ENCODE data around the gene STPG2.

The STPG2 gene

DNA sequence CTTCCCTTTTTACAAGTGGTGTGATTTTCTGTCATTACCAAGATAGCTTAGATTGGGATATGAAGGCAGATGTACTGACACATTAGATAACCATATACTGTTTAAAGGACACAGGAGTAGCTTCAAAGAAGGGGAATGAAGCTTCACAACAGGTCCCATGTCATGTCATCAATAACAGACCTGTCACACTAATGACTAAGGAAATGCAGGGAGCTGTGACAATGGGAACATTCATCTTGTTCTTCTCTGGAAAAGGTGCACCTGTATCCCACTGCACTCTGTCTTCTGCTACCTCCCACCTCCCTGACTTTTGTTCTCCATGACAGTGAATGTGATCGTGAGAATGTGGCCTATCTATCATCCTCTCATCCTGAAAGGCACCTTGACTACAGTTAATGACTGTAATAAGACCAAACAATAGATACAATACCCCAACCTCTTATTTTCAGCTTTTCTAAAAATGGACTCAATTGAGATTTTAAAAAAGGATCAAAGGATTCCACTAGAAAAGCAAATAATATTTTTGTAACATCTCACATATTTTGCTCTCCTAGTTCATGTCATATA, 472.5 kb downstream of the STPG2 start:
- H3K27me3 ChIP-seq = no peaks in the 10 kb centered on the region
- no peak for TF ChIP-seq CTCF (IDR thresholded peaks at IDR 0.05; ENCODE audit: low read depth, low read length)

DNA sequence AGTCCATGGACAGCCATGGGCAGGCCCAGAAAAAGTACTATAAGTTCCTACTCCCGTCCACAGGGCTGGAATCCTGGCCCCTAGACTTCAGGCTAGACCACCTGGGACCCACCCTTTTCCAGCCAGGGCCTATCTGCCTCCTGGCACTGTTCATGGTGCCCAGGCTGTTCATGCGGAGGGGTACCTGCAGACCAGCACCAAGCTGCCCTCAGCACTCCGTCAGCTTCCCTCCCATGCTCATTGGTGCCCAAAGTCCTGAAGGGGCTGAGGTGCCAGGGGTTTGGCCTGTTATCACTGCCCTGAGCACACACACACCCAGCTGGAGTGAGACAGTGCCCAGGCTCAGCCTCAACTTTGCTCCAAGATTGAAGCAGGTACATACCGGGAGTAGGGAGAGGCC, 477.7 kb downstream of the STPG2 start:
- Histone ChIP-seq H3K4me3 (ENCODE audit: low read depth, low read length) (no peak overlapping the region), H3K27me3 (no peaks in the 10 kb centered on the region), H3K9me3 (no peaks in the 10 kb centered on the region), H3K4me1 (no peaks in the 10 kb centered on the region), H3K36me3 (no peaks in the 10 kb centered on the region)
- TF ChIP-seq CTCF (IDR thresholded peaks at IDR 0.05; ENCODE audit: low read depth, low read length) = no peak
- no peak for DNase-seq

More for the DNA sequence above, 472.5 kb downstream of the STPG2 start:
- H3K4me1 ChIP-seq = no peaks in the 10 kb centered on the region
- H3K4me3 ChIP-seq (ENCODE audit: low read depth, low read length) = no peak overlapping the region
- DNase-seq = no peak
- H3K9me3 ChIP-seq = no peaks in the 10 kb centered on the region
- H3K36me3 ChIP-seq = no peaks in the 10 kb centered on the region

DNA sequence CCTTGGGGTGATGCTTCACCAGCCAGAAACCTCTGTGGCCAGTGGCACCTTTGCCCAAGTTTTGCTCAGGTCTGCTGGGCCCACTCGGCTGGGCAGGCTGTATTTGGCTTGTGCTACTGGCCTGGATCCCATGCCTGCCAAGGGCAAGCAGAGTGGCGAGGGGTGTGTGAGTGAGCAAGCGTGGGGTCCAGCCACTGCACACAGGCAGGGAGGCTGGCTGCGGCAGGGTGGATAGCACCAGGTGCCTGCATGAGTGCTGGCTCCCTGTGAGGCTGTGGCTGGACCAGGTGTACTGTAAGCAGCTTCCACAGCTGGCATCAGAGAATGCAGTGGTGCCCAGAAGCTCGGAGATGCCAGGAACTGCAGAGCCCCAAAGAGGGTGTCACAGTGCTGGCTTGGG, 478.5 kb downstream of the STPG2 start:
- Histone ChIP-seq H3K9me3 (no peaks in the 10 kb centered on the region), H3K27me3 (no peaks in the 10 kb centered on the region), H3K36me3 (no peaks in the 10 kb centered on the region), H3K4me1 (no peaks in the 10 kb centered on the region), H3K4me3 (ENCODE audit: low read depth, low read length) (no peak overlapping the region)
- no peak for TF ChIP-seq CTCF (IDR thresholded peaks at IDR 0.05; ENCODE audit: low read depth, low read length)
- no peak for DNase-seq

DNA sequence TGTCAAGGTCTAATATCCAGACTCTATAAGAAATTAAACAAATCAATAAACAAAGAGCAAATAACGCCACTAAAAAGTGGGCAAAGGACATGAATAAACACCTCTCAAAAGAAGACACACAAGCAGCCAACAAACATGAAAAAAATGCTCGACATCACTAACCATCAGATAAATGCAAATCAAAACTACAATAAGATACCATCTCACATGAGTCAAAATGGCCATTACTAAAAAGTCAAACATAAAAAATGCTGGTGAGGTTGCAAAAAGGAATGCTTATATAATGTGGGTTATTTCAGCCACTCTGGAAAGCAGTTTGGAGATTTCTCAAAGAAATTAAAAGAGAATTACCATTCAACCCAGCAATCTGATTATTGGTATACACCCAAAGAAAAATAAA, 481.1 kb downstream of the STPG2 start:
- Histone ChIP-seq H3K27me3 (no peaks in the 10 kb centered on the region), H3K36me3 (no peaks in the 10 kb centered on the region), H3K4me1 (no peaks in the 10 kb centered on the region), H3K4me3 (ENCODE audit: low read depth, low read length) (no peak overlapping the region), H3K9me3 (no peaks in the 10 kb centered on the region)
- DNase-seq = no peak
- TF ChIP-seq CTCF (IDR thresholded peaks at IDR 0.05; ENCODE audit: low read depth, low read length) = no peak

GRCh38 chr4:97656044-97656720, 487.1 kb downstream of the STPG2 start:
- Histone ChIP-seq H3K4me3 (ENCODE audit: low read depth, low read length) (no peak overlapping the region), H3K36me3 (no peaks in the 10 kb centered on the region), H3K27me3 (no peaks in the 10 kb centered on the region), H3K4me1 (no peaks in the 10 kb centered on the region), H3K9me3 (no peaks in the 10 kb centered on the region)
- no peak for DNase-seq
- no peak for TF ChIP-seq CTCF (IDR thresholded peaks at IDR 0.05; ENCODE audit: low read depth, low read length)

- no peaks in the 10 kb centered on the region for H3K9me3 ChIP-seq
- no peak for TF ChIP-seq CTCF (IDR thresholded peaks at IDR 0.05; ENCODE audit: low read depth, low read length)
Observed at GRCh38 chr4:97653701-97654100, 489.6 kb downstream of the STPG2 start.

More at GRCh38 chr4:97653701-97654100, 489.6 kb downstream of the STPG2 start:
- Histone ChIP-seq H3K4me1 (no peaks in the 10 kb centered on the region; the same call in 1 of the 2 replicates), H3K36me3 (no peaks in the 10 kb centered on the region), H3K4me3 (ENCODE audit: low read depth, low read length) (no peak overlapping the region), H3K27me3 (no peaks in the 10 kb centered on the region)
- DNase-seq = no peak
